H1 (cell line): ENCODE results near the gene FAM184B. TPM values are rescaled to one million over a fixed set of nuclear protein-coding genes. Genes with fewer than 3 reads are reported as not detected.

Experiments used
- BCL11A ChIP-seq, 2 experiments: IDR thresholded peaks; one replicate each; pipeline ENCODE4 v1.6.1; 2011; ENCODE audit warnings: low read depth in 2 of 2, low read length in 2 of 2, mild to moderate bottlenecking in 2 of 2
- CEBPB ChIP-seq: IDR thresholded peaks from 2 replicates; pipeline ENCODE4 v1.6.1; 2012; ENCODE audit warnings: low read depth, low read length
- CHD2 ChIP-seq: IDR thresholded peaks from 2 replicates; pipeline ENCODE4 v1.6.1; 2012; ENCODE audit warnings: low read length, improper control_type of control experiment
- GABPA ChIP-seq: IDR thresholded peaks from 2 replicates; pipeline ENCODE4 v1.6.1; 2011; ENCODE audit warnings: mild to moderate bottlenecking, low read length, moderate library complexity, borderline replicate concordance; ENCODE audit not compliant: insufficient read depth
- NANOG ChIP-seq: IDR thresholded peaks from 2 replicates; pipeline ENCODE4 v1.6.1; 2011; ENCODE audit warnings: low read length, low read depth, mild to moderate bottlenecking, inconsistent platforms; ENCODE audit not compliant: insufficient read depth, poor library complexity, severe bottlenecking
- NRF1 ChIP-seq: IDR thresholded peaks from 2 replicates; pipeline ENCODE4 v1.6.1; 2011; ENCODE audit warnings: mild to moderate bottlenecking, low read depth, low read length, improper control_type of control experiment
- polyA plus RNA-seq, 7 experiments: library from polyadenylated mRNA; depleted of rRNA in 3 of 7; stranded (reverse) in 5 of 7; unstranded in 2 of 7; fragments of >200 nt in 5 of 7; fragments of 200-250 nt in 2 of 7; gene quantifications; 1 replicate in 5 of 7; 2 replicates in 1 of 7; 4 replicates in 1 of 7; pipeline versions ENCODE4 v1.2.1 to v1.2.3, GENCODE V29; 2011 to 2013; ENCODE audit warnings: missing spikeins in 2 of 7, mixed read lengths in 2 of 7
- total RNA-seq: library from RNA; stranded (reverse); fragmentation: NEBNext Ultra II Directional; extraction: Animal tissue kit (Norgen Biotek cat#: 25700); gene quantifications from 2 replicates; pipeline ENCODE4 v1.2.1, GENCODE V29; 2021
- TF ChIP-seq, protein P1 (sequence below): fragments of 300-600 bp; sonication (generic); IDR thresholded peaks from 2 replicates; pipeline ENCODE4 v1.7.1; 2012; ENCODE audit warnings: low read length, moderate library complexity, mild to moderate bottlenecking, inconsistent platforms; ENCODE audit not compliant: insufficient replicate concordance
- TF ChIP-seq, protein P2 (sequence below): IDR thresholded peaks from 2 replicates; pipeline ENCODE4 v1.6.1; 2011; ENCODE audit warnings: low read depth, mild to moderate bottlenecking, low read length; ENCODE audit not compliant: insufficient read depth

The FAM184B gene
- total and polyA plus RNA-seq, 2 of the 8 experiments (the other 6 are each of a cell fraction or from before 2014, with no cell fraction given) = 0.05 to 0.39 TPM

DNA sequence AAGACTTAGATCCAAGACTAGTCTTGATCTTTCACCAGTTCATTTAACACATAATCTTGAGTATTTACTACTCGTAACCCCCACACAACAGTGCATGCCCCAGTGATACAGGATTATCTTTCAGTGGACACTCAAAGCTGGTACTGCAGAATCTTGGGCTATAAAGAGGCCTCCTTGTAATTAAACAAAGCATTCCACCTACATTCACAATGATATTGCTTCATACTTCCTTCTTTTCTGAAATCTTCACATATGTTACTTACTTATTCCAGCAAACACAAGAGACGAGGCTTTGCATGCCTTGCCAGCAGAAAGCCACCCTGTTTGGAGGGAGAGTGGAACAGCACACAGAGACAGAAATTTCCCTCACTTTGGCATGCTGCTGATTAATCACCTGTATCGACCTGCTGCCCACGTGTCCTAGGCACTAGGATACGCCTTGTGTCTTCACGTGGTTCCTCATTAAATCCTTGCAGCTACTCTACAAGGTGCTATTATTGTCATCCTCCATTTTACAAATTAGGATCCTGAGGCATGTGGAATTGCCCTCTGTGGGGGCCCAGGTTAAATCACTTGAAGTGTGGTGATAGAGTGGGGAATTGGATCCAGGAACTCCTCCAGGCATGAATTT, 77.3 kb downstream of the FAM184B start (continued):
- TF ChIP-seq, protein P1, sequence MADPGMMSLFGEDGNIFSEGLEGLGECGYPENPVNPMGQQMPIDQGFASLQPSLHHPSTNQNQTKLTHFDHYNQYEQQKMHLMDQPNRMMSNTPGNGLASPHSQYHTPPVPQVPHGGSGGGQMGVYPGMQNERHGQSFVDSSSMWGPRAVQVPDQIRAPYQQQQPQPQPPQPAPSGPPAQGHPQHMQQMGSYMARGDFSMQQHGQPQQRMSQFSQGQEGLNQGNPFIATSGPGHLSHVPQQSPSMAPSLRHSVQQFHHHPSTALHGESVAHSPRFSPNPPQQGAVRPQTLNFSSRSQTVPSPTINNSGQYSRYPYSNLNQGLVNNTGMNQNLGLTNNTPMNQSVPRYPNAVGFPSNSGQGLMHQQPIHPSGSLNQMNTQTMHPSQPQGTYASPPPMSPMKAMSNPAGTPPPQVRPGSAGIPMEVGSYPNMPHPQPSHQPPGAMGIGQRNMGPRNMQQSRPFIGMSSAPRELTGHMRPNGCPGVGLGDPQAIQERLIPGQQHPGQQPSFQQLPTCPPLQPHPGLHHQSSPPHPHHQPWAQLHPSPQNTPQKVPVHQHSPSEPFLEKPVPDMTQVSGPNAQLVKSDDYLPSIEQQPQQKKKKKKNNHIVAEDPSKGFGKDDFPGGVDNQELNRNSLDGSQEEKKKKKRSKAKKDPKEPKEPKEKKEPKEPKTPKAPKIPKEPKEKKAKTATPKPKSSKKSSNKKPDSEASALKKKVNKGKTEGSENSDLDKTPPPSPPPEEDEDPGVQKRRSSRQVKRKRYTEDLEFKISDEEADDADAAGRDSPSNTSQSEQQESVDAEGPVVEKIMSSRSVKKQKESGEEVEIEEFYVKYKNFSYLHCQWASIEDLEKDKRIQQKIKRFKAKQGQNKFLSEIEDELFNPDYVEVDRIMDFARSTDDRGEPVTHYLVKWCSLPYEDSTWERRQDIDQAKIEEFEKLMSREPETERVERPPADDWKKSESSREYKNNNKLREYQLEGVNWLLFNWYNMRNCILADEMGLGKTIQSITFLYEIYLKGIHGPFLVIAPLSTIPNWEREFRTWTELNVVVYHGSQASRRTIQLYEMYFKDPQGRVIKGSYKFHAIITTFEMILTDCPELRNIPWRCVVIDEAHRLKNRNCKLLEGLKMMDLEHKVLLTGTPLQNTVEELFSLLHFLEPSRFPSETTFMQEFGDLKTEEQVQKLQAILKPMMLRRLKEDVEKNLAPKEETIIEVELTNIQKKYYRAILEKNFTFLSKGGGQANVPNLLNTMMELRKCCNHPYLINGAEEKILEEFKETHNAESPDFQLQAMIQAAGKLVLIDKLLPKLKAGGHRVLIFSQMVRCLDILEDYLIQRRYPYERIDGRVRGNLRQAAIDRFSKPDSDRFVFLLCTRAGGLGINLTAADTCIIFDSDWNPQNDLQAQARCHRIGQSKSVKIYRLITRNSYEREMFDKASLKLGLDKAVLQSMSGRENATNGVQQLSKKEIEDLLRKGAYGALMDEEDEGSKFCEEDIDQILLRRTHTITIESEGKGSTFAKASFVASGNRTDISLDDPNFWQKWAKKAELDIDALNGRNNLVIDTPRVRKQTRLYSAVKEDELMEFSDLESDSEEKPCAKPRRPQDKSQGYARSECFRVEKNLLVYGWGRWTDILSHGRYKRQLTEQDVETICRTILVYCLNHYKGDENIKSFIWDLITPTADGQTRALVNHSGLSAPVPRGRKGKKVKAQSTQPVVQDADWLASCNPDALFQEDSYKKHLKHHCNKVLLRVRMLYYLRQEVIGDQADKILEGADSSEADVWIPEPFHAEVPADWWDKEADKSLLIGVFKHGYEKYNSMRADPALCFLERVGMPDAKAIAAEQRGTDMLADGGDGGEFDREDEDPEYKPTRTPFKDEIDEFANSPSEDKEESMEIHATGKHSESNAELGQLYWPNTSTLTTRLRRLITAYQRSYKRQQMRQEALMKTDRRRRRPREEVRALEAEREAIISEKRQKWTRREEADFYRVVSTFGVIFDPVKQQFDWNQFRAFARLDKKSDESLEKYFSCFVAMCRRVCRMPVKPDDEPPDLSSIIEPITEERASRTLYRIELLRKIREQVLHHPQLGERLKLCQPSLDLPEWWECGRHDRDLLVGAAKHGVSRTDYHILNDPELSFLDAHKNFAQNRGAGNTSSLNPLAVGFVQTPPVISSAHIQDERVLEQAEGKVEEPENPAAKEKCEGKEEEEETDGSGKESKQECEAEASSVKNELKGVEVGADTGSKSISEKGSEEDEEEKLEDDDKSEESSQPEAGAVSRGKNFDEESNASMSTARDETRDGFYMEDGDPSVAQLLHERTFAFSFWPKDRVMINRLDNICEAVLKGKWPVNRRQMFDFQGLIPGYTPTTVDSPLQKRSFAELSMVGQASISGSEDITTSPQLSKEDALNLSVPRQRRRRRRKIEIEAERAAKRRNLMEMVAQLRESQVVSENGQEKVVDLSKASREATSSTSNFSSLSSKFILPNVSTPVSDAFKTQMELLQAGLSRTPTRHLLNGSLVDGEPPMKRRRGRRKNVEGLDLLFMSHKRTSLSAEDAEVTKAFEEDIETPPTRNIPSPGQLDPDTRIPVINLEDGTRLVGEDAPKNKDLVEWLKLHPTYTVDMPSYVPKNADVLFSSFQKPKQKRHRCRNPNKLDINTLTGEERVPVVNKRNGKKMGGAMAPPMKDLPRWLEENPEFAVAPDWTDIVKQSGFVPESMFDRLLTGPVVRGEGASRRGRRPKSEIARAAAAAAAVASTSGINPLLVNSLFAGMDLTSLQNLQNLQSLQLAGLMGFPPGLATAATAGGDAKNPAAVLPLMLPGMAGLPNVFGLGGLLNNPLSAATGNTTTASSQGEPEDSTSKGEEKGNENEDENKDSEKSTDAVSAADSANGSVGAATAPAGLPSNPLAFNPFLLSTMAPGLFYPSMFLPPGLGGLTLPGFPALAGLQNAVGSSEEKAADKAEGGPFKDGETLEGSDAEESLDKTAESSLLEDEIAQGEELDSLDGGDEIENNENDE = no peak
- TF ChIP-seq CHD2 (no peak), NANOG (no peak), GABPA (no peak), BCL11A (IDR thresholded peaks at IDR 0.05; ENCODE audit: low read depth in 2 of 2, low read length in 2 of 2) (no peak), CEBPB (no peak), NRF1 (no peak)
- TF ChIP-seq, protein P2, sequence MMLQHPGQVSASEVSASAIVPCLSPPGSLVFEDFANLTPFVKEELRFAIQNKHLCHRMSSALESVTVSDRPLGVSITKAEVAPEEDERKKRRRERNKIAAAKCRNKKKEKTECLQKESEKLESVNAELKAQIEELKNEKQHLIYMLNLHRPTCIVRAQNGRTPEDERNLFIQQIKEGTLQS = no peak
